Skeletal muscle tissue (tissue), 4 donors: ENCODE data around the gene MORN1. TPM values are rescaled to one million over a fixed set of nuclear protein-coding genes. Genes with fewer than 3 reads are reported as not detected.

Source experiments
- H3K27ac ChIP-seq: one replicate; pipeline ENCODE4 v1.7.0; 2013; ENCODE audit warnings: mild to moderate bottlenecking, low read depth, low read length, inconsistent platforms
- H3K27me3 ChIP-seq, 3 donors: one replicate each; pipeline ENCODE4 v1.7.0; 2013; ENCODE audit warnings: low read length in 3 of 3; ENCODE audit not compliant: control insufficient read depth in 3 of 3, insufficient read depth in 3 of 3
- H3K36me3 ChIP-seq, 3 donors: one replicate each; pipeline ENCODE4 v1.7.0; 2013; ENCODE audit warnings: low read length in 3 of 3; ENCODE audit not compliant: control insufficient read depth in 3 of 3, insufficient read depth in 3 of 3
- H3K4me1 ChIP-seq, 3 donors: one replicate each; pipeline ENCODE4 v1.7.0; 2013; ENCODE audit warnings: low read length in 3 of 3, mild to moderate bottlenecking in 3 of 3; ENCODE audit not compliant: control insufficient read depth in 3 of 3, insufficient read depth in 3 of 3
- H3K4me3 ChIP-seq, 3 donors: one replicate each; pipeline ENCODE4 v1.7.0; 2013; ENCODE audit warnings: low read length in 3 of 3
- H3K9ac ChIP-seq, 3 donors: one replicate each; pipeline ENCODE4 v1.7.0; 2013; ENCODE audit warnings: low read length in 3 of 3, mild to moderate bottlenecking in 3 of 3, moderate library complexity in 2 of 3, low read depth in 1 of 3
- H3K9me3 ChIP-seq, 3 donors: one replicate each; pipeline ENCODE4 v1.7.0; 2013; ENCODE audit warnings: low read length in 3 of 3; ENCODE audit not compliant: control insufficient read depth in 3 of 3
- total RNA-seq: library from RNA; depleted of rRNA; stranded (reverse); fragments of >200 nt; gene quantifications from one replicate; pipeline ENCODE4 v1.2.3, GENCODE V29; 2014
- donor health status: Osteomylitis.

The MORN1 gene
- total RNA-seq, 1 donor from 2014 or later: 4.2 TPM

GRCh38 chr1:2346691-2347408 lies 44.5 kb downstream of the MORN1 start:
- no peaks in the 10 kb centered on the region for H3K36me3 ChIP-seq
- no peak overlapping the region for H3K27ac ChIP-seq
- H3K4me3 ChIP-seq: no peak overlapping the region
- H3K27me3 ChIP-seq: peaks cover 0 to 2% (median 0%) of the 10 kb centered on the region in 3 donors
- no peak overlapping the region for H3K9ac ChIP-seq
- H3K4me1 ChIP-seq: no peaks in the 10 kb centered on the region
- no peaks in the 10 kb centered on the region for H3K9me3 ChIP-seq

- no peaks in the 10 kb centered on the region for H3K4me1 ChIP-seq
- H3K9ac ChIP-seq: no peak overlapping the region
- H3K4me3 ChIP-seq: no peak overlapping the region
- no peaks in the 10 kb centered on the region for H3K9me3 ChIP-seq
- no peaks in the 10 kb centered on the region for H3K36me3 ChIP-seq
- H3K27me3 ChIP-seq: peaks cover 0 to 2% (median 0%) of the 10 kb centered on the region in 3 donors
- no peak overlapping the region for H3K27ac ChIP-seq
These were observed 45.9 kb downstream of the MORN1 start for GRCh38 chr1:2345297-2346075.

- Histone ChIP-seq H3K27ac (no peak overlapping the region), H3K4me1 (no peaks in the 10 kb centered on the region), H3K9me3 (no peaks in the 10 kb centered on the region), H3K9ac (no peak overlapping the region), H3K36me3 (no peaks in the 10 kb centered on the region), H3K4me3 (no peak overlapping the region), H3K27me3 (peaks cover 0 to 2% (median 0%) of the 10 kb centered on the region in 3 donors)
These were observed 46.5 kb downstream of the MORN1 start for GRCh38 chr1:2344744-2345296.

GRCh38 chr1:2344121-2344681 lies 47.2 kb downstream of the MORN1 start:
- Histone ChIP-seq H3K27ac (no peak overlapping the region), H3K27me3 (peaks cover 0 to 2% (median 0%) of the 10 kb centered on the region in 3 donors), H3K9ac (no peak overlapping the region), H3K4me3 (no peak overlapping the region), H3K9me3 (no peaks in the 10 kb centered on the region), H3K36me3 (no peaks in the 10 kb centered on the region), H3K4me1 (no peaks in the 10 kb centered on the region)

GRCh38 chr1:2343023-2343935 lies 48.1 kb downstream of the MORN1 start:
- Histone ChIP-seq H3K9me3 (no peaks in the 10 kb centered on the region), H3K4me3 (no peak overlapping the region), H3K36me3 (no peaks in the 10 kb centered on the region), H3K27me3 (peaks cover 0 to 2% (median 0%) of the 10 kb centered on the region in 3 donors), H3K9ac (no peak overlapping the region), H3K27ac (no peak overlapping the region), H3K4me1 (no peaks in the 10 kb centered on the region)

GRCh38 chr1:2342384-2343022 lies 48.9 kb downstream of the MORN1 start:
- Histone ChIP-seq H3K4me3 (no peak overlapping the region), H3K4me1 (no peaks in the 10 kb centered on the region)

GRCh38 chr1:2341706-2342383 lies 49.5 kb downstream of the MORN1 start:
- H3K27ac ChIP-seq: no peak overlapping the region
- H3K9ac ChIP-seq: no peak overlapping the region
- H3K9me3 ChIP-seq: no peaks in the 10 kb centered on the region
- no peaks in the 10 kb centered on the region for H3K4me1 ChIP-seq
- no peaks in the 10 kb centered on the region for H3K36me3 ChIP-seq
- H3K27me3 ChIP-seq: peaks cover 0 to 2% (median under 1%) of the 10 kb centered on the region in 3 donors
- H3K4me3 ChIP-seq: no peak overlapping the region

More at GRCh38 chr1:2342384-2343022, 48.9 kb downstream of the MORN1 start:
- H3K9me3 ChIP-seq: no peaks in the 10 kb centered on the region
- peaks cover 0 to 2% (median 0%) of the 10 kb centered on the region in 3 donors for H3K27me3 ChIP-seq
- H3K27ac ChIP-seq: no peak overlapping the region
- H3K9ac ChIP-seq: no peak overlapping the region
- no peaks in the 10 kb centered on the region for H3K36me3 ChIP-seq

GRCh38 chr1:2340918-2341254 lies 50.5 kb downstream of the MORN1 start:
- Histone ChIP-seq H3K27ac (no peak overlapping the region), H3K36me3 (no peaks in the 10 kb centered on the region), H3K4me3 (no peak overlapping the region), H3K27me3 (peaks cover 0 to 10% (median 10%) of the 10 kb centered on the region in 3 donors), H3K9me3 (no peaks in the 10 kb centered on the region), H3K4me1 (no peaks in the 10 kb centered on the region), H3K9ac (no peak overlapping the region)
